HL-60 (cell line): ENCODE measurements around the gene CCNYL1.

ENCODE experiments used
- DNase-seq, 2 experiments: peaks; one replicate each; pipeline ENCODE4 v3.0.0-alpha.2; 2010 to 2020; ENCODE audit warnings: low read depth in 1 of 2, low spot score in 1 of 2
- H3K27ac ChIP-seq: fragments of 250-450 bp; sonication (Bioruptor Pico); replicated peaks from 2 replicates; pipeline ENCODE4 v1.5.1; 2020; ENCODE audit warnings: mild to moderate bottlenecking, moderate library complexity
- H3K27me3 ChIP-seq: fragments of 250-450 bp; sonication (Bioruptor Pico); 2 replicates; pipeline ENCODE4 v1.5.1; 2021; ENCODE audit warnings: mild to moderate bottlenecking, moderate library complexity; ENCODE audit not compliant: insufficient read depth, poor library complexity, severe bottlenecking
- H3K4me3 ChIP-seq: replicated peaks from 2 replicates; pipeline ENCODE4 v1.5.1; 2011; ENCODE audit warnings: mild to moderate bottlenecking, control low read depth, low read length; ENCODE audit not compliant: insufficient read depth
- GABPA ChIP-seq: IDR thresholded peaks from 2 replicates; pipeline ENCODE4 v1.6.1; 2012; ENCODE audit warnings: low read depth
- POLR2AphosphoS5 ChIP-seq: IDR thresholded peaks from 2 replicates; pipeline ENCODE4 v1.6.1; 2012; ENCODE audit warnings: low read depth
- SPI1 ChIP-seq: IDR thresholded peaks from 2 replicates; pipeline ENCODE4 v1.6.1; 2012; ENCODE audit warnings: low read depth, mild to moderate bottlenecking, borderline replicate concordance
- TF ChIP-seq, protein P1 (sequence below): IDR thresholded peaks from 2 replicates; pipeline ENCODE4 v1.6.1; 2012; ENCODE audit warnings: low read depth; ENCODE audit not compliant: insufficient replicate concordance
- TF ChIP-seq, protein P2 (sequence below): IDR thresholded peaks from one replicate; pipeline ENCODE4 v1.5.1; 2011; ENCODE audit warnings: low read length, control low read depth, inconsistent platforms; ENCODE audit not compliant: insufficient read depth

CCNYL1 gene

DNA sequence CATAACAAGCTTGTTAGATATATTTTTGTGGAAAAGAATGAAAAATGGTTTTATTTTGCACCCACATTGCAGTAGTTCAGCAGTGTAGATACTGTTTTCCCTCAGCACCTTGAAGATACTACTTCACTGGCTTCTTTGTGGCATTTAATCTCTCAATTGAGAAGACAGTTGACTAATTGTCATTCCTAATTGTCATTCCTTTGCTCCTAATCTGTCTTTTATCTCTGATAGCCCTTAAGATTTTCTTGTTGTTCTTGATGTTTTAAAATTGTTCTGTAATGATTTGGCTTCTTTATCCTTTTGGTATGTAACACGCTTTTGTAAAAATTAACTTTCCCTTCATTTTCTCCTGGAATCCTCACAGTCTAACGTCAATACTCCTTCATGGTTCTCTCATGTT, 38.0 kb upstream of the CCNYL1 start:
- DNase-seq = no peak
- no peak overlapping the region for H3K27ac ChIP-seq
- no peak overlapping the region for H3K4me3 ChIP-seq
- no peaks in the 10 kb centered on the region for H3K27me3 ChIP-seq
- TF ChIP-seq SPI1 (no peak), GABPA (no peak), POLR2AphosphoS5 (no peak)
- TF ChIP-seq, protein P1, sequence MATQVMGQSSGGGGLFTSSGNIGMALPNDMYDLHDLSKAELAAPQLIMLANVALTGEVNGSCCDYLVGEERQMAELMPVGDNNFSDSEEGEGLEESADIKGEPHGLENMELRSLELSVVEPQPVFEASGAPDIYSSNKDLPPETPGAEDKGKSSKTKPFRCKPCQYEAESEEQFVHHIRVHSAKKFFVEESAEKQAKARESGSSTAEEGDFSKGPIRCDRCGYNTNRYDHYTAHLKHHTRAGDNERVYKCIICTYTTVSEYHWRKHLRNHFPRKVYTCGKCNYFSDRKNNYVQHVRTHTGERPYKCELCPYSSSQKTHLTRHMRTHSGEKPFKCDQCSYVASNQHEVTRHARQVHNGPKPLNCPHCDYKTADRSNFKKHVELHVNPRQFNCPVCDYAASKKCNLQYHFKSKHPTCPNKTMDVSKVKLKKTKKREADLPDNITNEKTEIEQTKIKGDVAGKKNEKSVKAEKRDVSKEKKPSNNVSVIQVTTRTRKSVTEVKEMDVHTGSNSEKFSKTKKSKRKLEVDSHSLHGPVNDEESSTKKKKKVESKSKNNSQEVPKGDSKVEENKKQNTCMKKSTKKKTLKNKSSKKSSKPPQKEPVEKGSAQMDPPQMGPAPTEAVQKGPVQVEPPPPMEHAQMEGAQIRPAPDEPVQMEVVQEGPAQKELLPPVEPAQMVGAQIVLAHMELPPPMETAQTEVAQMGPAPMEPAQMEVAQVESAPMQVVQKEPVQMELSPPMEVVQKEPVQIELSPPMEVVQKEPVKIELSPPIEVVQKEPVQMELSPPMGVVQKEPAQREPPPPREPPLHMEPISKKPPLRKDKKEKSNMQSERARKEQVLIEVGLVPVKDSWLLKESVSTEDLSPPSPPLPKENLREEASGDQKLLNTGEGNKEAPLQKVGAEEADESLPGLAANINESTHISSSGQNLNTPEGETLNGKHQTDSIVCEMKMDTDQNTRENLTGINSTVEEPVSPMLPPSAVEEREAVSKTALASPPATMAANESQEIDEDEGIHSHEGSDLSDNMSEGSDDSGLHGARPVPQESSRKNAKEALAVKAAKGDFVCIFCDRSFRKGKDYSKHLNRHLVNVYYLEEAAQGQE = no peak
- TF ChIP-seq, protein P2, sequence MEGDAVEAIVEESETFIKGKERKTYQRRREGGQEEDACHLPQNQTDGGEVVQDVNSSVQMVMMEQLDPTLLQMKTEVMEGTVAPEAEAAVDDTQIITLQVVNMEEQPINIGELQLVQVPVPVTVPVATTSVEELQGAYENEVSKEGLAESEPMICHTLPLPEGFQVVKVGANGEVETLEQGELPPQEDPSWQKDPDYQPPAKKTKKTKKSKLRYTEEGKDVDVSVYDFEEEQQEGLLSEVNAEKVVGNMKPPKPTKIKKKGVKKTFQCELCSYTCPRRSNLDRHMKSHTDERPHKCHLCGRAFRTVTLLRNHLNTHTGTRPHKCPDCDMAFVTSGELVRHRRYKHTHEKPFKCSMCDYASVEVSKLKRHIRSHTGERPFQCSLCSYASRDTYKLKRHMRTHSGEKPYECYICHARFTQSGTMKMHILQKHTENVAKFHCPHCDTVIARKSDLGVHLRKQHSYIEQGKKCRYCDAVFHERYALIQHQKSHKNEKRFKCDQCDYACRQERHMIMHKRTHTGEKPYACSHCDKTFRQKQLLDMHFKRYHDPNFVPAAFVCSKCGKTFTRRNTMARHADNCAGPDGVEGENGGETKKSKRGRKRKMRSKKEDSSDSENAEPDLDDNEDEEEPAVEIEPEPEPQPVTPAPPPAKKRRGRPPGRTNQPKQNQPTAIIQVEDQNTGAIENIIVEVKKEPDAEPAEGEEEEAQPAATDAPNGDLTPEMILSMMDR = no peak

DNA sequence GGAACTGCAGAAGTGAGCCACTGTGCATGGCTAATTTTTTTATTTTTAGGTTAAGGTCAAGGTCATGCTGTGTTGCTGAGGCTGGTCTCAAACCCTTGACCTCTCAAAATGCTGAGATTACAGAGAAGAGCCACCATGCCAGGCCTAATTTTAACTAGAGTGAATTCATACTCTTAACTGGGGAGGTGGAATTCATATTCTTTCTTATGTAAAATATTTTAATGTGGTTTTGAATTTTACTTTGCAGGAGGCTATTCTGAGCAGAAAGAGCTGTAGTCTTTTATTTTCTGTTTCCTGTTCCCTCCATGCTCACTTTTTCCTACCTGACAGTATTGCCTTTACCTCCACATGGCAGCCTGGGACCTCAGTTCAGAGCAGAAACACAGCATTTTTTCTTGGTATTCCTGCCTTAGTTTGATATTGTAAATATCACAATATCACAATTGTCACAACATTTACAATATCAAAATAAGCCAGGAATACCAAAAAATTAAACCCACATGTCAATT, 37.1 kb upstream of the CCNYL1 start:
- no peak overlapping the region for H3K4me3 ChIP-seq
- no peaks in the 10 kb centered on the region for H3K27me3 ChIP-seq
- no peak for DNase-seq
- TF ChIP-seq SPI1 = no peak
- TF ChIP-seq POLR2AphosphoS5 = no peak
- TF ChIP-seq, protein P2 = no peak
- no peak overlapping the region for H3K27ac ChIP-seq

DNA sequence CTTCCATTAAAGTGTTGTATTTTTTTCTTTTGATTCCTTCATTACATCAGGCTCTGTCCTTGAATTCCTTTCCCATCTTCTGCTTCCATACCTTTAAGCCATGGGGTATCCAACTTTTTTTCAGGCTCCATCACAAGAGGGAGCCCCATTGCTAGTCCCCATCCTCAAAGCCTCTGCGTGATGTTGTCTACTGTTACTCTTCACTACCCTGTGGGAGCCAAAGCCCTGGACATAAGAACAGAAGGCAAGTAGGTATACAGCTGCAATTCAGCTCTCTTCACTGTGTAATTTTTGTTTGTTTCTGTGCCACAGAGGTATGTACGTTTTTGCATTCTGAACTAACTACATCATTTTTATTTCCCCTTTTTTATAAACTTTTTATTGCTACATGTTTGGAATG, 36.6 kb upstream of the CCNYL1 start:
- H3K4me3 ChIP-seq = no peak overlapping the region
- TF ChIP-seq POLR2AphosphoS5 (no peak), SPI1 (no peak), GABPA (no peak)
- TF ChIP-seq, protein P1 = no peak
- TF ChIP-seq, protein P2 = no peak
- no peak for DNase-seq
- H3K27ac ChIP-seq = no peak overlapping the region
- no peaks in the 10 kb centered on the region for H3K27me3 ChIP-seq

DNA sequence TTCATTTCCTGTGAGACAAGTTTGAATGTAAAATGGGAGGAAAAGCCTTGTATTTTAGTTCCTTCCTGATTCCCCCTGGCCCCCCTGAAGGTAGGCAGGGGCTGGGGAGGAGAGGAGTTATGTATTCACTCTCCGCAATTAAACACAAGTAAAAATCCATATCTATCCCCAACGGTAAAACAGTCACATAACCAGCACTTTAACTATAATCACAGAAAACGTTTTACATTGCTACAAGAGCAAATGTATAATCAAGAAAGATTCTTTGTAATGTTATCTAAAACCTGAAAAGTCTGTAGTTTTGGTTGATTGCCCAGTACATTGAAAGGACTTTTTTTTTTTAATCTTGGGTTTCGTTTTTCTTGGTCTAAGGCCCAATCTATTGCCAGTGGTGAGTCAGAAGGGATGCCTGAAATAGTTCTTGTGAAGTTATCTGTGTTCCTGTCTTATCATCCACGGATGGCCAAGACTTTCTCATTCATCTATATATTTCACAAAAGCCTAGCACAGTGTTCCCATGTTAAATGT, 34.5 kb upstream of the CCNYL1 start:
- TF ChIP-seq SPI1 (no peak), GABPA (no peak), POLR2AphosphoS5 (no peak)
- TF ChIP-seq, protein P2 = no peak
- TF ChIP-seq, protein P1 = no peak
- Histone ChIP-seq H3K27me3 (no peaks in the 10 kb centered on the region), H3K27ac (no peak overlapping the region), H3K4me3 (no peak overlapping the region)
- DNase-seq = no peak
